GM23248 (cell line): ENCODE measurements around the gene PRR15. TPM values are rescaled to one million over a fixed set of nuclear protein-coding genes. Genes with fewer than 3 reads are reported as not detected.

ENCODE experiments used
- DNase-seq: peaks from one replicate; pipeline ENCODE4 v3.0.0-alpha.2; 2015
- H2AFZ ChIP-seq: fragments of 200-600 bp; sonication (generic); 2 replicates; pipeline ENCODE4 v1.6.1; 2016; ENCODE audit warnings: antibody characterized with exemption
- H3F3A ChIP-seq: fragments of 200-600 bp; sonication (generic); 2 replicates; pipeline ENCODE4 v1.6.1; 2016; ENCODE audit warnings: mild to moderate bottlenecking, antibody characterized with exemption, mixed run types; ENCODE audit not compliant: insufficient read depth
- H3K27ac ChIP-seq: fragments of 200-600 bp; sonication (generic); 2 replicates; pipeline ENCODE4 v1.5.1; 2016; ENCODE audit warnings: mild to moderate bottlenecking
- H3K27me3 ChIP-seq: fragments of 200-600 bp; sonication (generic); replicated peaks from 2 replicates; pipeline ENCODE4 v1.6.1; 2016; ENCODE audit warnings: mild to moderate bottlenecking; ENCODE audit not compliant: insufficient read depth
- H3K36me3 ChIP-seq: fragments of 200-600 bp; sonication (generic); 2 replicates; pipeline ENCODE4 v1.6.1; 2016; ENCODE audit warnings: low read depth, mild to moderate bottlenecking
- H3K4me1 ChIP-seq: fragments of 200-600 bp; sonication (generic); 2 replicates; pipeline ENCODE4 v1.6.1; 2016; ENCODE audit warnings: mild to moderate bottlenecking; ENCODE audit not compliant: insufficient read depth
- H3K4me2 ChIP-seq: fragments of 200-600 bp; sonication (generic); one replicate; pipeline ENCODE4 v1.6.1; 2016; ENCODE audit warnings: mild to moderate bottlenecking; ENCODE audit not compliant: unreplicated experiment
- H3K4me3 ChIP-seq: fragments of 200-600 bp; sonication (generic); 2 replicates; pipeline ENCODE4 v1.5.1; 2016; ENCODE audit warnings: mild to moderate bottlenecking
- H3K79me2 ChIP-seq: fragments of 200-600 bp; sonication (generic); 2 replicates; pipeline ENCODE4 v1.6.1; 2016; ENCODE audit warnings: mild to moderate bottlenecking; ENCODE audit not compliant: insufficient read depth
- H3K9ac ChIP-seq: fragments of 200-600 bp; sonication (generic); 2 replicates; pipeline ENCODE4 v1.6.1; 2016; ENCODE audit warnings: mild to moderate bottlenecking
- H3K9me2 ChIP-seq: fragments of 200-600 bp; sonication (generic); 2 replicates; pipeline ENCODE4 v1.6.1; 2016; ENCODE audit warnings: mixed run types, mild to moderate bottlenecking, moderate library complexity; ENCODE audit not compliant: insufficient read depth
- H3K9me3 ChIP-seq: fragments of 200-600 bp; sonication (generic); one replicate; pipeline ENCODE4 v1.6.1; 2017; ENCODE audit warnings: low read depth
- H4K20me1 ChIP-seq: fragments of 200-600 bp; sonication (generic); 2 replicates; pipeline ENCODE4 v1.6.0; 2016; ENCODE audit not compliant: insufficient read depth
- EZH2 ChIP-seq: fragments of 200-600 bp; sonication (generic); IDR thresholded peaks from 2 replicates; pipeline ENCODE4 v1.6.1; 2018; ENCODE audit warnings: antibody characterized with exemption, mild to moderate bottlenecking; ENCODE audit not compliant: insufficient read depth, poor library complexity, severe bottlenecking
- EZH2phosphoT487 ChIP-seq: fragments of 200-600 bp; sonication (generic); IDR thresholded peaks from 2 replicates; pipeline ENCODE4 v1.6.1; 2018; ENCODE audit warnings: antibody characterized with exemption, moderate library complexity, mild to moderate bottlenecking, low read depth; ENCODE audit not compliant: insufficient read depth
- WGBS, 2 experiments: methylation state at CpG; one replicate each; pipeline ENCODE4 v1.1.6; 2015 to 2017; ENCODE audit warnings: low lambda C conversion rate in 2 of 2, low coverage in 1 of 2; ENCODE audit errors: missing lambda C conversion rate in 2 of 2; 5-methylcytosine and 5-hydroxymethylcytosine counted together
- in situ Hi-C: fragments of 300-500 bp; cut with MboI; formaldehyde crosslinking; loops from 2 replicates; pipeline ENCODE4 v1.15.0; 2020
- polyA plus RNA-seq: library from polyadenylated mRNA; unstranded; fragments of >200 nt; fragmentation: Nextera tagmentation; extraction: Ambion mirVana; gene quantifications from 2 replicates; pipeline ENCODE4 v1.2.1, GENCODE V29; 2016
- total RNA-seq: library from RNA; depleted of rRNA; stranded (reverse); fragments of >200 nt; shearing (Covaris generic); gene quantifications from 2 replicates; pipeline ENCODE4 v1.2.3, GENCODE V29; 2014

The PRR15 gene
- total and polyA plus RNA-seq, 2 experiments from 2014 or later, result 9.2 to 11.5 TPM

DNA sequence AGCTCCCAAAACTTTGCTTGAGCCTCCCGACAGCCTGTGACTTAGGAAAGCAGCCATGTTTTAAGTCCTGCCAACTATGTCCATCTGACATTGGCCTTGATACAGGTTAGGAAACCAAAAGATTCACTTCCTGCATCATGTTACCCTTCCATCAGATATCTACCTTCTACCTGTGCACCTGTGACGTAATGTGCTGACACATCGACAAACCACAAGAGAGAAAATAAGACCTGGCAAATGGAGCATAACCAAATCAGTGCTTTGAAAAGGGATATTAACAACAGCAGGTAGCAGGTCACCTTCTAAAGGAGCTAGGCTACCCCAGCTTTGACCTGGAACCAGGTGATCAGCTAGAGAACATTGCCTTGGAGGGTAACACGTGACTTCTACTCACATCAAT, 14.8 kb upstream of the PRR15 start:
- Histone ChIP-seq H3K4me3 (no peak overlapping the region), H3F3A (no peaks in the 10 kb centered on the region), H3K9me3 (no peaks in the 10 kb centered on the region), H3K79me2 (no peaks in the 10 kb centered on the region), H3K36me3 (no peaks in the 10 kb centered on the region), H3K27ac (no peak overlapping the region), H3K9me2 (no peaks in the 10 kb centered on the region; the same call in 1 of the 2 replicates), H2AFZ (no peak overlapping the region), H3K9ac (no peak overlapping the region), H3K4me2 (no peak overlapping the region), H3K4me1 (no peaks in the 10 kb centered on the region), H3K27me3 (no peaks in the 10 kb centered on the region), H4K20me1 (no peaks in the 10 kb centered on the region)
- DNase-seq, result no peak
- in situ Hi-C loops, result no loop called here
- 52 to 63% methylated on average over 4 of the region's 4 CpGs for WGBS, 2 experiments
- TF ChIP-seq EZH2phosphoT487, result no peak
- no peak for TF ChIP-seq EZH2

DNA sequence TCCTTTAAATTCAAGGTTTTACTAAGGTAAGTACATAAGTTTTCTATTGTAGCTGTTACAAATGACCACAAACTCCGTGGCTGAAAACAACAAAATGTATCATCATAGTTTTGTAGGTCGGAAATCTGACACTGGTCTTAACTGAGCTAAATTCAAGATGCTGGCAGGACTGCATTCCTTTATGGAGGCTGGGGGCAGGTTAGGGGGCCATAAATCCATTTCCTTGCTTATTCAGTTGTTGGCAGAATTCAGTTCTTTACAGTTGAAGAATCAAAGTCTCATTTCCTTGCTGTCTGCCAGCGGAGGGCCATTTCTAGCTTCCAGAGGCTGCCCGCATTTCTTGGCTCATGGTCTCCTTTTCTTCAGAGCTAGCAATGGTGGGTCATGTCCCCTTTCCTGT, 11.2 kb upstream of the PRR15 start:
- DNase-seq, result no peak
- H3K27ac ChIP-seq, result no peak overlapping the region
- H3K36me3 ChIP-seq, result no peaks in the 10 kb centered on the region
- no peaks in the 10 kb centered on the region for H4K20me1 ChIP-seq
- H3K79me2 ChIP-seq, result no peaks in the 10 kb centered on the region
- no peaks in the 10 kb centered on the region for H3K27me3 ChIP-seq
- H3K9me3 ChIP-seq, result no peaks in the 10 kb centered on the region
- no peak overlapping the region for H3K4me3 ChIP-seq
- no peak overlapping the region for H2AFZ ChIP-seq
- TF ChIP-seq EZH2, result no peak
- TF ChIP-seq EZH2phosphoT487, result no peak
- no peak overlapping the region for H3K4me2 ChIP-seq
- no peak overlapping the region for H3K9ac ChIP-seq
- in situ Hi-C loops, result no loop called here
- H3F3A ChIP-seq, result no peaks in the 10 kb centered on the region
- no peaks in the 10 kb centered on the region for H3K4me1 ChIP-seq
- 74 to 79% methylated on average over 4 of the region's 4 CpGs for WGBS, 2 experiments
- H3K9me2 ChIP-seq, result no peaks in the 10 kb centered on the region; the same call in 1 of the 2 replicates

DNA sequence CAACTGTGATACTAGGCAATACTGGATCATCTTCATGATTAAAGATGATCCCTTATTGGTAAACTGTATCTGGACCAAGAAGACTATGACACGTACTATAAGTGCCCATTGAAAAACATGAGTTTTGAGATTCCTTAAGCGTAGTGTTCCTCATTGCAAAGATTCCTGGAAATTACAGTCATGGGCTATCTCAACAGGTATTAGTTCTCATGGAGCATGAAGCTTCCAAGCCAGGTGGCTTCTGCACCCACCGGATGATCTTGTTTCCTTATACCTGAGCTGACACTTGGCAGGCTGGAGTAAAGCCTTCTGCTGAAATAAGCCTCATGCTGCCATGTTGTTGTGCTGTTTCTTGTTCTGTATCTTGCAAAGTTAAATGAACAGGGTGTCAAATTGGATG, 8.6 kb upstream of the PRR15 start:
- no peak for DNase-seq
- no peak overlapping the region for H3K4me2 ChIP-seq
- no peak overlapping the region for H3K27ac ChIP-seq
- no peaks in the 10 kb centered on the region for H3K36me3 ChIP-seq
- no peaks in the 10 kb centered on the region; the same call in 1 of the 2 replicates for H3K9me2 ChIP-seq
- no peaks in the 10 kb centered on the region for H3K79me2 ChIP-seq
- H3K4me3 ChIP-seq, result no peak overlapping the region
- no peak overlapping the region for H2AFZ ChIP-seq
- peaks cover 8% of the 10 kb centered on the region; the same call in 1 of the 2 replicates for H3K4me1 ChIP-seq
- 82 to 84% methylated on average over 3 of the region's 3 CpGs for WGBS, 2 experiments
- 0 out of 2 replicates have a peak, but pooled peaks cover 13% of the 10 kb centered on the region for H3F3A ChIP-seq
- in situ Hi-C loops, result no loop called here
- no peak overlapping the region for H3K9ac ChIP-seq
- TF ChIP-seq EZH2, result no peak
- no peak for TF ChIP-seq EZH2phosphoT487
- H4K20me1 ChIP-seq, result no peaks in the 10 kb centered on the region
- H3K9me3 ChIP-seq, result no peaks in the 10 kb centered on the region
- no peaks in the 10 kb centered on the region for H3K27me3 ChIP-seq

DNA sequence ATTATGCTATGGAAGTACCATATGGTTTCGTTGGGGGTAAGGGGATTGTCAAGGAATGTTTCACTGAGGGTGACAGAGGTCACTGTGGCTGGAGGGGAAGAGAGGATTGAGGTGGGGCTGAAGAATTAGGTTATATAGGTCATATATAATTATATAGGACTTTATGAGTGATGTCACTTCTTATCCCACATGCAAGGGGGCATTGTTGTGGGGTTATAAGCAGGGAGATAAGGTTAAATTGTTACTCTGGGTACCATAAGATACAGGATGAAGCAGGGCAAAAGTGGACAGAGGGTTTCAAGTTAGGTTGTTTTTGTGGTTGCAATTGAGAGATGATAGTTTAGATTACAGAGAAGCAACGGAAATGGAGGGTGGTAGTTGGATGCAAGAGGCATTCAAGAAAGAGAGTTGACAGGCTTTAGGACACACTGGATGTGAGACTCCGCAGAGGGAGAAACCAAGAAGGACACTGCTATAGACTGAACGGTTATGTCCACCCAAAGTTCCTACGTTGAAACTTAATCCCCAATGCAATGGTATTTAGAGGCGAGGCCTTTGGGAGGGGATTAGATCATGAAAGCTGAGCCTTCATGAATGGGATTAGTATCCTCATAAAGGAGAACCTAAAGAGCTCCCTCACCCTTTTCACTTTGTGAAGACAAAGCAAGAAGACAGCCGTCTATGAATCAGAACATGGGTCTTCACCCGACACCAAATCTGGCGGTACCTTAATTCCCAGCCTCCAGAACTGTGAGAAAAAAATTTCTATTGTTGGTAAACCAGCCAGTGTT, 7.0 kb upstream of the PRR15 start:
- Histone ChIP-seq H3K9me2 (no peaks in the 10 kb centered on the region), H3K4me3 (no peak overlapping the region), H3K79me2 (no peaks in the 10 kb centered on the region), H3K27me3 (no peaks in the 10 kb centered on the region), H3K36me3 (no peaks in the 10 kb centered on the region), H3F3A (0 out of 2 replicates have a peak, but pooled peaks cover 13% of the 10 kb centered on the region), H4K20me1 (no peaks in the 10 kb centered on the region), H3K9me3 (no peaks in the 10 kb centered on the region), H3K4me2 (no peak overlapping the region), H3K4me1 (peaks cover 8% of the 10 kb centered on the region; the same call in 1 of the 2 replicates), H3K27ac (no peak overlapping the region), H3K9ac (no peak overlapping the region), H2AFZ (no peak overlapping the region)
- no peak for DNase-seq
- in situ Hi-C loops, result no loop called here
- TF ChIP-seq EZH2 (no peak), EZH2phosphoT487 (no peak)
- WGBS, 2 experiments, result 73 to 74% methylated on average over 9 of the region's 9 CpGs
